Body of pancreas (tissue), 4 donors: ENCODE results near the gene SHC4. TPM values are rescaled to one million over a fixed set of nuclear protein-coding genes. Genes with fewer than 3 reads are reported as not detected.

Experiments
- ATAC-seq: fragments of 150-250 bp; one replicate; pipeline ENCODE4 v1.9.1; 2016
- DNase-seq, 4 donors: peaks; one replicate each; pipeline ENCODE4 v3.0.0-alpha.2; 2019
- H3K27ac ChIP-seq, 4 donors: fragments of 200-600 bp; sonication (generic); 1 replicate in 3 of 4; 2 replicates in 1 of 4; pipeline versions ENCODE4 v1.5.1 to v1.6.1; 2016 to 2019; ENCODE audit warnings: mild to moderate bottlenecking in 1 of 4, mixed read lengths in 1 of 4, moderate library complexity in 1 of 4
- H3K27me3 ChIP-seq, 2 donors: fragments of 200-600 bp; sonication (generic); one replicate each; pipeline ENCODE4 v1.6.0; 2016; ENCODE audit warnings: mild to moderate bottlenecking in 1 of 2
- H3K36me3 ChIP-seq, 2 donors: fragments of 200-600 bp; sonication (generic); replicated peaks in 1 of 2; 2 replicates each; pipeline ENCODE4 v1.5.1; 2016; ENCODE audit warnings: low read depth in 2 of 2; ENCODE audit not compliant: insufficient read depth in 1 of 2
- H3K4me1 ChIP-seq: fragments of 200-600 bp; sonication (generic); one replicate; pipeline ENCODE4 v1.6.0; 2016
- H3K4me3 ChIP-seq, 2 donors: fragments of 200-600 bp; sonication (generic); 1 replicate in 1 of 2; 2 replicates in 1 of 2; pipeline ENCODE4 v1.5.1; 2016 to 2019
- H3K9me3 ChIP-seq, 3 donors: fragments of 200-600 bp; sonication (generic); 1 replicate in 2 of 3; 2 replicates in 1 of 3; pipeline ENCODE4 v1.5.1; 2016
- POLR2A ChIP-seq, 3 donors: fragments of 450-650 bp; IDR thresholded peaks; one replicate each; pipeline ENCODE4 v1.6.1; 2016; ENCODE audit warnings: antibody characterized with exemption in 3 of 3, mild to moderate bottlenecking in 2 of 3
- whole genome bisulfite sequencing, 2 donors: methylation state at CpG; one replicate each; pipeline ENCODE4 v1.1.5; 2017; 5-methylcytosine and 5-hydroxymethylcytosine counted together
- intact Hi-C: fragments of 100-400 bp; cut with DNase I; formaldehyde crosslinking; loops from one replicate; pipeline ENCODE4 v1.15.1; 2023
- total RNA-seq, 2 donors: library from RNA; depleted of rRNA; stranded (reverse); fragments of >200 nt; gene quantifications; one replicate each; pipeline ENCODE4 v1.1.0, GENCODE V29; 2016
- TF ChIP-seq, protein P1 (sequence below), 7 experiments: fragments of 450-650 bp in 4 of 7; fragments of 200-600 bp in 3 of 7; sonication (generic) in 3 of 7; IDR thresholded peaks; one replicate each; pipeline ENCODE4 v1.5.1; 2016 to 2019; ENCODE audit warnings: antibody characterized with exemption in 7 of 7

Gene SHC4
- total RNA-seq, 2 donors from 2014 or later = 0.78 TPM; not detected in 1

DNA sequence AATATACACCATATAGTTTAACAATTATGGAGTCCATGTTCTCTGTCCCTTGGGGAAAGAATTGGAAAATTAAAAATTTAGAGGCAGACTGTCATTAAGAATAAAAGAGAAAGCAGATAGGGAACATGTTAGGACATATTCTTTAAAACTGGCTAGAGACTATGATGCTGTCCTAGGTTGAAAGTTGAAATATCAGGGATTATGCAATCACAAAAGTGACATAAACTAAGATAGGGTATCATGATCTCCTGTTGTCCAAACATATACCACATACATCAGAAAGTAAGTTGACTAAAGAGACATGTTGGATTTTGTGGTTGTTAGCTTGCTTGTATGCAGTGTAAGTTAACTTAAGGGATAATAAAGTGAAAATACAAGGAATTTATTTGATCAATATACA is 95.7 kb downstream of the SHC4 start:
- no peaks in the 10 kb centered on the region for H3K9me3 ChIP-seq
- DNase-seq (no peak), ATAC-seq (no peak)
- no peaks in the 10 kb centered on the region for H3K36me3 ChIP-seq
- TF ChIP-seq, protein P1, sequence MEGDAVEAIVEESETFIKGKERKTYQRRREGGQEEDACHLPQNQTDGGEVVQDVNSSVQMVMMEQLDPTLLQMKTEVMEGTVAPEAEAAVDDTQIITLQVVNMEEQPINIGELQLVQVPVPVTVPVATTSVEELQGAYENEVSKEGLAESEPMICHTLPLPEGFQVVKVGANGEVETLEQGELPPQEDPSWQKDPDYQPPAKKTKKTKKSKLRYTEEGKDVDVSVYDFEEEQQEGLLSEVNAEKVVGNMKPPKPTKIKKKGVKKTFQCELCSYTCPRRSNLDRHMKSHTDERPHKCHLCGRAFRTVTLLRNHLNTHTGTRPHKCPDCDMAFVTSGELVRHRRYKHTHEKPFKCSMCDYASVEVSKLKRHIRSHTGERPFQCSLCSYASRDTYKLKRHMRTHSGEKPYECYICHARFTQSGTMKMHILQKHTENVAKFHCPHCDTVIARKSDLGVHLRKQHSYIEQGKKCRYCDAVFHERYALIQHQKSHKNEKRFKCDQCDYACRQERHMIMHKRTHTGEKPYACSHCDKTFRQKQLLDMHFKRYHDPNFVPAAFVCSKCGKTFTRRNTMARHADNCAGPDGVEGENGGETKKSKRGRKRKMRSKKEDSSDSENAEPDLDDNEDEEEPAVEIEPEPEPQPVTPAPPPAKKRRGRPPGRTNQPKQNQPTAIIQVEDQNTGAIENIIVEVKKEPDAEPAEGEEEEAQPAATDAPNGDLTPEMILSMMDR (IDR thresholded peaks at IDR 0.05) = no peak
- no peak for TF ChIP-seq POLR2A (IDR thresholded peaks at IDR 0.05)
- intact Hi-C loops = no loop called here
- H3K27me3 ChIP-seq = no peaks in the 10 kb centered on the region
- peaks cover 12% of the 10 kb centered on the region for H3K4me1 ChIP-seq
- H3K27ac ChIP-seq = no peak overlapping the region
- H3K4me3 ChIP-seq = no peak overlapping the region

GRCh38 chr15:48866141-48866563 is 97.6 kb downstream of the SHC4 start:
- Histone ChIP-seq H3K9me3 (no peaks in the 10 kb centered on the region), H3K27ac (no peak overlapping the region), H3K4me3 (no peak overlapping the region), H3K36me3 (no peaks in the 10 kb centered on the region), H3K27me3 (no peaks in the 10 kb centered on the region), H3K4me1 (peaks cover 12% of the 10 kb centered on the region)
- no peak for TF ChIP-seq POLR2A (IDR thresholded peaks at IDR 0.05)
- TF ChIP-seq, protein P1 (IDR thresholded peaks at IDR 0.05) = no peak
- no peak for DNase-seq
- 57 to 67% methylated on average over 2 of the region's 2 CpGs for WGBS, 2 donors
- intact Hi-C loops = no loop called here
- ATAC-seq = no peak

DNA sequence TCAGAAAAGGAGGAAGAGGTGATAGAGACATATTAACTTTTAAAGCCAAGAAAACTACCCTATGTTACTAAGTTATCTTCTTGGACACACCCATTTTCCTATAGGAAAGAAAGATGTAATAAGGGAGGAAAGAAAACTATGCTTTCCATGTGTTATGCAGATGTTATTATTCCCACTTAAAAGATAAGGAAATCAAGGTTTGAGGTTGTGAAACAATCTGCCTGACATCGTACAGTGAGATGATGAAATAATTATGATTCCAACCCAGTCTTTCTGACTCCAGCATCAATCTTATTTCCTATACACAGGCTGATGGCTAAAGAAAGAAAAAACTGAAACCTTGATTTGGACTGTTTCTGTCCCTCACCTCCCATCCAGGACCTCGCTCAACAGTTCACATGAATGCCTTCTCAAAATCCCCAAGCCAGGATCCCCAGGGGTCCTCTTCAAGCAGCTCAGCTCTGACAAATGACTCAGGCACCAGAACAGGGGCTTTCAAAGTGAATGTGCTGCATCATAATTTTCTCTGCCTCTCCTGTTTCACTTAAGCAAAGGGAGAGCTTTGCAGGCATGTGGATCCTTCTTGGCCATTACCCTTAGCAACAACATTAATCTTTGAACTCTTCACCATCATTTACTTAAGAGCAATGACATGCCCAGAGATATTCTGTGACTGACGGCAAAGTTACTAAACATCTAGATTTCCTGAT is 98.2 kb downstream of the SHC4 start:
- intact Hi-C loops = no loop called here
- 39 to 47% methylated on average over 3 of the region's 3 CpGs for WGBS, 2 donors
- Histone ChIP-seq H3K4me3 (no peak overlapping the region), H3K27me3 (no peaks in the 10 kb centered on the region), H3K27ac (no peak overlapping the region), H3K9me3 (no peaks in the 10 kb centered on the region), H3K36me3 (no peaks in the 10 kb centered on the region), H3K4me1 (peaks cover 12% of the 10 kb centered on the region)
- DNase-seq (no peak), ATAC-seq (peak; percentile 33)
- TF ChIP-seq, protein P1 (IDR thresholded peaks at IDR 0.05) = no peak
- no peak for TF ChIP-seq POLR2A (IDR thresholded peaks at IDR 0.05)

DNA sequence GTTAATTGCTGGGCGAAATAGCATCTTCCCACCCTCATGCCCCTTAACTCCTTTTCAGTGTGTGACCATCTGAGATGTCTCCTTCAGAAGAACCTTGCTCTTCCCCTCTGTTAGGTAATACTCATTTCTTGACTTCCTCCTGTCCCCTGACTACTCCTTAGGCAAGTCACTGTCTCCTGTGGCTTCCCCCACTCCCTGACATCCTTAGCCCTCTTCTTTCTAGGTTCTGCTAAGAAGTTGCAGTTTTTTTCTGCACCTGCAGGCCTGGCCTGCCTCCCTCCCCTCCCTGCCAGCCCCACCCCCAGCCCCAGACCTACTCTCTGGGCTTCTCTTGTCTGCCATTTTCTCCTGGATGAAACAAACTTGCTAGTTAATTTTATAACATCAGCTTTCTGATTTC is 101.0 kb downstream of the SHC4 start:
- Histone ChIP-seq H3K4me1 (peaks cover 12% of the 10 kb centered on the region), H3K4me3 (no peak overlapping the region), H3K9me3 (no peaks in the 10 kb centered on the region), H3K27me3 (no peaks in the 10 kb centered on the region), H3K27ac (no peak overlapping the region), H3K36me3 (no peaks in the 10 kb centered on the region)
- TF ChIP-seq POLR2A (IDR thresholded peaks at IDR 0.05) = no peak
- TF ChIP-seq, protein P1 (IDR thresholded peaks at IDR 0.05) = no peak
- WGBS, 2 donors = 82 to 85% methylated on average over 1 of the region's 1 CpG
- ATAC-seq (no peak), DNase-seq (no peak)
- intact Hi-C loops = loop anchor here (5.0 kb wide), 1 partner anchor 1280 kb away; no protein-coding TSS in a partner anchor
